B cell (primary cell): ENCODE measurements around the gene CCDC28A. TPM values are rescaled to one million over a fixed set of nuclear protein-coding genes. Genes with fewer than 3 reads are reported as not detected.

Experiments
- ATAC-seq: fragments of 200-7000 bp; cut with Tn5 transposase; one replicate; pipeline ENCODE4 v1.10.0; 2021; ENCODE audit warnings: low read depth, mild to moderate bottlenecking, moderate number of reproducible peaks, moderate library complexity
- CTCF ChIA-PET: fragments of 350-600 bp; sonication (Branson Sonifier 250); formaldehyde crosslinking; loops from one replicate; lab custom pipeline; 2021; ENCODE audit warnings: antibody characterized with exemption, inconsistent platforms; lab: Charles Lee
- POLR2A ChIA-PET: fragments of 350-600 bp; sonication (Branson Sonifier 250); formaldehyde crosslinking; loops from one replicate; lab custom pipeline; 2021; ENCODE audit warnings: antibody characterized with exemption; lab: Charles Lee
- DNase-seq: peaks from one replicate; pipeline ENCODE4 v3.0.0; 2013
- H2AFZ ChIP-seq: 2 replicates; pipeline ENCODE4 v1.6.1; 2012; ENCODE audit warnings: mild to moderate bottlenecking, low read depth, low read length; ENCODE audit not compliant: insufficient read depth, poor library complexity, severe bottlenecking
- H3K27ac ChIP-seq, 2 donors: 1 replicate in 1 of 2; 2 replicates in 1 of 2; pipeline ENCODE4 v1.5.1; 2012 to 2013; ENCODE audit warnings: low read length in 2 of 2, mild to moderate bottlenecking in 2 of 2, moderate library complexity in 1 of 2
- H3K27me3 ChIP-seq, 4 experiments: fragments of 200-600 bp in 1 of 4; sonication (generic) in 1 of 4; replicated peaks in 1 of 4; 1 replicate in 2 of 4; 2 replicates in 2 of 4; pipeline versions ENCODE4 v1.6.1 to v1.7.0; 2013 to 2016; ENCODE audit warnings: low read length in 3 of 4, mild to moderate bottlenecking in 2 of 4, mixed read lengths in 1 of 4, moderate library complexity in 1 of 4; ENCODE audit not compliant: insufficient read depth in 4 of 4, control insufficient read depth in 3 of 4; ENCODE audit errors: control extremely low read depth in 1 of 4
- H3K36me3 ChIP-seq, 2 experiments: replicated peaks in 1 of 2; 1 replicate in 1 of 2; 2 replicates in 1 of 2; pipeline versions ENCODE4 v1.6.1 to v1.7.1; 2013; ENCODE audit warnings: low read length in 1 of 2; ENCODE audit not compliant: insufficient read depth in 2 of 2, control insufficient read depth in 1 of 2; ENCODE audit errors: control extremely low read depth in 1 of 2, extremely low read depth in 1 of 2
- H3K4me1 ChIP-seq, 2 donors: fragments of 200-600 bp in 1 of 2; sonication (generic) in 1 of 2; 1 replicate in 1 of 2; 2 replicates in 1 of 2; pipeline versions ENCODE4 v1.5.1 to v1.6.1; 2013 to 2017; ENCODE audit warnings: low read length in 2 of 2; ENCODE audit not compliant: control insufficient read depth in 2 of 2, insufficient read depth in 2 of 2
- H3K4me2 ChIP-seq: replicated peaks from 2 replicates; pipeline ENCODE3; 2012; ENCODE audit warnings: mild to moderate bottlenecking, low read depth, low read length; ENCODE audit not compliant: poor library complexity, severe bottlenecking
- H3K4me3 ChIP-seq, 5 experiments: fragments of 200-600 bp in 1 of 5; sonication (generic) in 1 of 5; 1 replicate in 3 of 5; 2 replicates in 2 of 5; pipeline versions ENCODE4 v1.5.1 to v1.7.0; 2011 to 2016; ENCODE audit warnings: low read length in 4 of 5, mild to moderate bottlenecking in 4 of 5, low read depth in 2 of 5, control low read depth in 1 of 5, moderate library complexity in 1 of 5; ENCODE audit not compliant: insufficient read depth in 1 of 5; ENCODE audit errors: control extremely low read depth in 1 of 5, extremely low read depth in 1 of 5
- H3K79me2 ChIP-seq: fragments of 200-600 bp; sonication (generic); one replicate; pipeline ENCODE4 v1.6.0; 2016; ENCODE audit warnings: low read length; ENCODE audit not compliant: control insufficient read depth, insufficient read depth
- H3K9ac ChIP-seq: fragments of 200-600 bp; sonication (generic); 2 replicates; pipeline ENCODE4 v1.6.1; 2017; ENCODE audit warnings: mild to moderate bottlenecking, low read length, moderate library complexity
- H3K9me3 ChIP-seq, 3 donors: one replicate each; pipeline versions ENCODE4 v1.6.1 to v1.7.1; 2013; ENCODE audit warnings: low read length in 2 of 3; ENCODE audit not compliant: control insufficient read depth in 2 of 3, insufficient read depth in 1 of 3; ENCODE audit errors: control extremely low read depth in 1 of 3
- H4K20me1 ChIP-seq: 2 replicates; pipeline ENCODE4 v1.6.0; 2012; ENCODE audit warnings: mild to moderate bottlenecking, low read length; ENCODE audit not compliant: insufficient read depth, control insufficient read depth, poor library complexity, severe bottlenecking
- H3K27ac Mint-ChIP-seq: one replicate; pipeline ENCODE4 v1.8.0; 2021; ENCODE audit warnings: mixed read lengths
- H3K27me3 Mint-ChIP-seq: one replicate; pipeline ENCODE4 v1.8.0; 2021; ENCODE audit warnings: mixed read lengths
- H3K4me1 Mint-ChIP-seq: one replicate; pipeline ENCODE4 v1.8.0; 2021; ENCODE audit warnings: mixed read lengths
- H3K4me3 Mint-ChIP-seq: one replicate; pipeline ENCODE4 v1.8.0; 2021; ENCODE audit warnings: mixed read lengths
- H3K9me3 Mint-ChIP-seq: one replicate; pipeline ENCODE4 v1.8.0; 2022; ENCODE audit warnings: mixed read lengths; ENCODE audit not compliant: insufficient read depth
- EZH2 ChIP-seq: IDR thresholded peaks from 2 replicates; pipeline ENCODE4 v1.6.1; 2012; ENCODE audit warnings: borderline replicate concordance, low read depth, mild to moderate bottlenecking, moderate library complexity, low read length; ENCODE audit not compliant: insufficient read depth, poor library complexity, severe bottlenecking
- WGBS: methylation state at CpG from one replicate; pipeline ENCODE4 v1.1.5; 2013; ENCODE audit warnings: missing lambda C conversion rate; ENCODE audit not compliant: insufficient coverage; 5-methylcytosine and 5-hydroxymethylcytosine counted together
- intact Hi-C: fragments of 100-400 bp; cut with micrococcal nuclease; formaldehyde crosslinking; loops from one replicate; pipeline ENCODE4 v1.10.0; 2022
- polyA plus RNA-seq: library from polyadenylated mRNA; depleted of rRNA; stranded (reverse); fragments of >200 nt; gene quantifications from 2 replicates; pipeline ENCODE4 v1.2.3, GENCODE V29; 2012
- total RNA-seq, 2 donors: library from RNA; stranded (reverse); fragments of 120-200 nt in 1 of 2; gene quantifications; 1 replicate in 1 of 2; 2 replicates in 1 of 2; pipeline versions ENCODE4 v1.2.3 to v1.2.4, GENCODE V29; 2013 to 2022
- TF ChIP-seq, protein P1 (sequence below): fragments of 200-600 bp; IDR thresholded peaks from one replicate; pipeline ENCODE4 v1.8.0; 2022; ENCODE audit warnings: antibody characterized with exemption, mild to moderate bottlenecking

The CCDC28A gene
- total and polyA plus RNA-seq, 2 donors (not counting 1 experiment from before 2014, with no cell fraction given), result 14.4 to 26.9 TPM

DNA sequence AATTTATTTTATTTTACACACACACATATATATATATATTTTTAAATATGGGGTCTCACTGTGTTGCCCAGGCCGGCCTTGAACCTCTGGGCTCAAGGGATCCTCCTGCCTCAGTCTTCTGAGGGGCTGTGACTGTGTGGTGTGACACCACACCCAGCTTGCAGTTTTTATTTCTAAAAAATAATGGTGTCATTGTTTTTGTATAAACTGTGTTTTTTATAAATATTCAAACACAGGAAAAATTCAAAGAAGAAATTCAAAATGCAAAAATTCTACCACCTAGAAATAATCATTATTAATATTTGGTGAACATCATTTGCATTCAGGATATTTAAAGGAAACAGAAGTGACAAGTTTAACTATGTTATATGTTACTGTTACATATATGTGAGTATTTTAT lies 3.1 kb downstream of the CCDC28A start:
- no CpG with 5 or more reads among the region's 1 CpG for WGBS
- Mint-ChIP-seq H3K27me3 (no peaks in the 10 kb centered on the region), H3K9me3 (no peaks in the 10 kb centered on the region), H3K27ac (no peak overlapping the region), H3K4me1 (peaks cover 27% of the 10 kb centered on the region), H3K4me3 (no peak overlapping the region)
- Histone ChIP-seq H3K79me2 (peaks cover 15% of the 10 kb centered on the region), H3K4me3 (no peak overlapping the region), H3K4me2 (no peak overlapping the region), H3K36me3 (peaks cover 1 to 19% of the 10 kb centered on the region in 2 experiments), H3K9me3 (no peaks in the 10 kb centered on the region), H3K4me1 (peaks cover 12 to 15% of the 10 kb centered on the region in 2 donors), H3K27me3 (no peaks in the 10 kb centered on the region), H4K20me1 (no peaks in the 10 kb centered on the region), H2AFZ (no peak overlapping the region), H3K9ac (no peak overlapping the region), H3K27ac (no peak overlapping the region)
- ATAC-seq (no peak), DNase-seq (no peak)
- ChIA-PET POLR2A (no interaction called here), CTCF (no interaction called here)
- intact Hi-C loops, result no loop called here
- TF ChIP-seq, protein P1, sequence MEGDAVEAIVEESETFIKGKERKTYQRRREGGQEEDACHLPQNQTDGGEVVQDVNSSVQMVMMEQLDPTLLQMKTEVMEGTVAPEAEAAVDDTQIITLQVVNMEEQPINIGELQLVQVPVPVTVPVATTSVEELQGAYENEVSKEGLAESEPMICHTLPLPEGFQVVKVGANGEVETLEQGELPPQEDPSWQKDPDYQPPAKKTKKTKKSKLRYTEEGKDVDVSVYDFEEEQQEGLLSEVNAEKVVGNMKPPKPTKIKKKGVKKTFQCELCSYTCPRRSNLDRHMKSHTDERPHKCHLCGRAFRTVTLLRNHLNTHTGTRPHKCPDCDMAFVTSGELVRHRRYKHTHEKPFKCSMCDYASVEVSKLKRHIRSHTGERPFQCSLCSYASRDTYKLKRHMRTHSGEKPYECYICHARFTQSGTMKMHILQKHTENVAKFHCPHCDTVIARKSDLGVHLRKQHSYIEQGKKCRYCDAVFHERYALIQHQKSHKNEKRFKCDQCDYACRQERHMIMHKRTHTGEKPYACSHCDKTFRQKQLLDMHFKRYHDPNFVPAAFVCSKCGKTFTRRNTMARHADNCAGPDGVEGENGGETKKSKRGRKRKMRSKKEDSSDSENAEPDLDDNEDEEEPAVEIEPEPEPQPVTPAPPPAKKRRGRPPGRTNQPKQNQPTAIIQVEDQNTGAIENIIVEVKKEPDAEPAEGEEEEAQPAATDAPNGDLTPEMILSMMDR, result no peak
- no peak for TF ChIP-seq EZH2

DNA sequence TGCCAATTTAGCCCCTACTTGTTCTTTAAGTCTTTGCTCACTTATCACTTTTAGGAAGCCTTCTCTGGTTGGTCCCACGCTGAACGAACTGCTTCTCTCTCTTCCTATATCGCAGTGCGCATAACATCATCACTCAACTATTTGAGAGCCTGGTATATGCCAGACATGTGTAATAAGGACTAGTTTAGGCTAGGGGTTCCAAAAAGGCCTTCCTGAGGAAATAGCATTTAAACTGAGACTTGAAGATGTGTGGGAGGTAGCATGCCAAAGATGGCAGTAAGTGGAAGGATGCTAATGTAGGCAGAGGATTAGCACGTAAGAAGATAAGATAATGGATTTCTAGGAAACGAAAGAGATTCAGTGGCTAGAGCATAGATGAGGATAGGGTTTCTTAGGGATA lies 4.8 kb downstream of the CCDC28A start:
- TF ChIP-seq, protein P1, result no peak
- no peak for TF ChIP-seq EZH2
- no peak for DNase-seq
- no peaks in the 10 kb centered on the region for H3K27me3 Mint-ChIP-seq
- Histone ChIP-seq H3K4me1 (peaks cover 6 to 10% of the 10 kb centered on the region in 2 donors), H3K4me3 (no peak overlapping the region), H3K36me3 (peaks cover 4 to 30% of the 10 kb centered on the region in 2 experiments), H3K79me2 (peaks cover 15% of the 10 kb centered on the region), H3K9ac (no peak overlapping the region), H4K20me1 (no peaks in the 10 kb centered on the region), H3K9me3 (no peaks in the 10 kb centered on the region), H3K27me3 (no peaks in the 10 kb centered on the region), H3K4me2 (no peak overlapping the region), H3K27ac (no peak overlapping the region), H2AFZ (no peak overlapping the region)
- CTCF ChIA-PET, result no interaction called here
- POLR2A ChIA-PET, result no interaction called here
- no peaks in the 10 kb centered on the region for H3K9me3 Mint-ChIP-seq
- intact Hi-C loops, result no loop called here
- no peak overlapping the region for H3K27ac Mint-ChIP-seq
- no peak overlapping the region for H3K4me3 Mint-ChIP-seq
- WGBS, result 100% methylated on average over 2 of the region's 6 CpGs
- peaks cover 16% of the 10 kb centered on the region for H3K4me1 Mint-ChIP-seq
- ATAC-seq, result no peak
